GM23248 (cell line): ENCODE data around the gene SYNPO2. TPM values are rescaled to one million over a fixed set of nuclear protein-coding genes. Genes with fewer than 3 reads are reported as not detected.
"Not testable (repeated sequence)": the region's sequence is repeated elsewhere in the genome, so short reads cannot be mapped to it uniquely, and the experiment has no call there.

Experiments used
- DNase-seq: peaks from one replicate; pipeline ENCODE4 v3.0.0-alpha.2; 2015
- H2AFZ ChIP-seq: fragments of 200-600 bp; sonication (generic); 2 replicates; pipeline ENCODE4 v1.6.1; 2016; ENCODE audit warnings: antibody characterized with exemption
- H3F3A ChIP-seq: fragments of 200-600 bp; sonication (generic); 2 replicates; pipeline ENCODE4 v1.6.1; 2016; ENCODE audit warnings: mild to moderate bottlenecking, antibody characterized with exemption, mixed run types; ENCODE audit not compliant: insufficient read depth
- H3K27ac ChIP-seq: fragments of 200-600 bp; sonication (generic); 2 replicates; pipeline ENCODE4 v1.5.1; 2016; ENCODE audit warnings: mild to moderate bottlenecking
- H3K27me3 ChIP-seq: fragments of 200-600 bp; sonication (generic); replicated peaks from 2 replicates; pipeline ENCODE4 v1.6.1; 2016; ENCODE audit warnings: mild to moderate bottlenecking; ENCODE audit not compliant: insufficient read depth
- H3K36me3 ChIP-seq: fragments of 200-600 bp; sonication (generic); 2 replicates; pipeline ENCODE4 v1.6.1; 2016; ENCODE audit warnings: low read depth, mild to moderate bottlenecking
- H3K4me1 ChIP-seq: fragments of 200-600 bp; sonication (generic); 2 replicates; pipeline ENCODE4 v1.6.1; 2016; ENCODE audit warnings: mild to moderate bottlenecking; ENCODE audit not compliant: insufficient read depth
- H3K4me2 ChIP-seq: fragments of 200-600 bp; sonication (generic); one replicate; pipeline ENCODE4 v1.6.1; 2016; ENCODE audit warnings: mild to moderate bottlenecking; ENCODE audit not compliant: unreplicated experiment
- H3K4me3 ChIP-seq: fragments of 200-600 bp; sonication (generic); 2 replicates; pipeline ENCODE4 v1.5.1; 2016; ENCODE audit warnings: mild to moderate bottlenecking
- H3K79me2 ChIP-seq: fragments of 200-600 bp; sonication (generic); 2 replicates; pipeline ENCODE4 v1.6.1; 2016; ENCODE audit warnings: mild to moderate bottlenecking; ENCODE audit not compliant: insufficient read depth
- H3K9ac ChIP-seq: fragments of 200-600 bp; sonication (generic); 2 replicates; pipeline ENCODE4 v1.6.1; 2016; ENCODE audit warnings: mild to moderate bottlenecking
- H3K9me2 ChIP-seq: fragments of 200-600 bp; sonication (generic); 2 replicates; pipeline ENCODE4 v1.6.1; 2016; ENCODE audit warnings: mixed run types, mild to moderate bottlenecking, moderate library complexity; ENCODE audit not compliant: insufficient read depth
- H3K9me3 ChIP-seq: fragments of 200-600 bp; sonication (generic); one replicate; pipeline ENCODE4 v1.6.1; 2017; ENCODE audit warnings: low read depth
- H4K20me1 ChIP-seq: fragments of 200-600 bp; sonication (generic); 2 replicates; pipeline ENCODE4 v1.6.0; 2016; ENCODE audit not compliant: insufficient read depth
- EZH2 ChIP-seq: fragments of 200-600 bp; sonication (generic); IDR thresholded peaks from 2 replicates; pipeline ENCODE4 v1.6.1; 2018; ENCODE audit warnings: antibody characterized with exemption, mild to moderate bottlenecking; ENCODE audit not compliant: insufficient read depth, poor library complexity, severe bottlenecking
- EZH2phosphoT487 ChIP-seq: fragments of 200-600 bp; sonication (generic); IDR thresholded peaks from 2 replicates; pipeline ENCODE4 v1.6.1; 2018; ENCODE audit warnings: antibody characterized with exemption, moderate library complexity, mild to moderate bottlenecking, low read depth; ENCODE audit not compliant: insufficient read depth
- WGBS, 2 experiments: methylation state at CpG; one replicate each; pipeline ENCODE4 v1.1.6; 2015 to 2017; ENCODE audit warnings: low lambda C conversion rate in 2 of 2, low coverage in 1 of 2; ENCODE audit errors: missing lambda C conversion rate in 2 of 2; 5-methylcytosine and 5-hydroxymethylcytosine counted together
- in situ Hi-C: fragments of 300-500 bp; cut with MboI; formaldehyde crosslinking; loops from 2 replicates; pipeline ENCODE4 v1.15.0; 2020
- polyA plus RNA-seq: library from polyadenylated mRNA; unstranded; fragments of >200 nt; fragmentation: Nextera tagmentation; extraction: Ambion mirVana; gene quantifications from 2 replicates; pipeline ENCODE4 v1.2.1, GENCODE V29; 2016
- total RNA-seq: library from RNA; depleted of rRNA; stranded (reverse); fragments of >200 nt; shearing (Covaris generic); gene quantifications from 2 replicates; pipeline ENCODE4 v1.2.3, GENCODE V29; 2014

SYNPO2 gene
- total and polyA plus RNA-seq, 2 experiments from 2014 or later, result 3.1 to 5.0 TPM

DNA sequence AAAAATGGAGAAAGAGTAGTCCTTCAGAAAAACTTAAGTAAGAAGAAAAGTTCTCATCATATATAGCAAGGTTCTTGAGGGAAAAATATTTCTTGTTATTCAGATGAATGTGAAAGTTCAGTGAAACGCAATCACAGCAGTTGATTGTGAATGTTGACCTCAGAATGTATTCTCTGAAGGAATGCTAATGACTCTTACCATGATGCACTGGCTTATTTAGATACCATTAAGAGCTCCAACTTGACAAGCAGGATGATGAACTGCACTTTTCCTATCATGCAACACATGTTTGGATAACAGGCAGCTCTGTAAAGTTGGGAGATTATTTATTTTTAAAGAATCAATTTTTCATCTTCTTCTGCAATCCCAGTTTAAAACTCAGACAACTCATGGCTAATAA is 131.5 kb downstream of the SYNPO2 start:
- no peaks in the 10 kb centered on the region for H3K36me3 ChIP-seq
- H3K4me3 ChIP-seq, result no peak overlapping the region
- H4K20me1 ChIP-seq, result no peaks in the 10 kb centered on the region
- H3K9ac ChIP-seq, result no peak overlapping the region
- H3K27ac ChIP-seq, result no peak overlapping the region
- H3K27me3 ChIP-seq, result no peaks in the 10 kb centered on the region
- no peak overlapping the region for H2AFZ ChIP-seq
- peak; percentile 15 for DNase-seq
- in situ Hi-C loops, result no loop called here
- no peak overlapping the region for H3K4me2 ChIP-seq
- peaks cover 29% of the 10 kb centered on the region for H3F3A ChIP-seq
- no peaks in the 10 kb centered on the region for H3K9me3 ChIP-seq
- peaks cover 34% of the 10 kb centered on the region for H3K4me1 ChIP-seq
- no peaks in the 10 kb centered on the region for H3K79me2 ChIP-seq
- no peak for TF ChIP-seq EZH2phosphoT487
- no peak for TF ChIP-seq EZH2
- 87 to 100% methylated on average over 1 of the region's 1 CpG for WGBS, 2 experiments
- H3K9me2 ChIP-seq, result no peaks in the 10 kb centered on the region

DNA sequence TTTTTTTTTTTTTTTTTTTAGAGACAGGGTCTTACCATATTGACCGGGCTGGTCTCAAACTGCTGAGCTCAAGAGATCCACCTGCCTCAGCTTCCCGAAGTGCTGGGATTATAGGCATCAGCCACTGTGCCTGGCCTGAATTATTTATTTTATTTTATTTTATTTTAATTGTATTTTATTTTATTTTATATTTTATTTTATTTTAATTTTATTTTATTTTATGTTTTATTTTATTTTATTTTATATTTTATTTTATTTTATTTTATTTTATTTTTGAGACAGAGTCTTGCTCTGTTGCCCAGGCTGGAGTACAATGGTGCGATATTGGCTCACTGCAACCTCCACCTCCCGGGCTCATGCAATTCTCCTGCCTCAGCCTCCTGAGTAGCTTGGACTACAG is 133.9 kb downstream of the SYNPO2 start:
- H3K79me2 ChIP-seq, result not testable (repeated sequence)
- WGBS, 2 experiments, result 74 to 76% methylated on average over 4 of the region's 4 CpGs

DNA sequence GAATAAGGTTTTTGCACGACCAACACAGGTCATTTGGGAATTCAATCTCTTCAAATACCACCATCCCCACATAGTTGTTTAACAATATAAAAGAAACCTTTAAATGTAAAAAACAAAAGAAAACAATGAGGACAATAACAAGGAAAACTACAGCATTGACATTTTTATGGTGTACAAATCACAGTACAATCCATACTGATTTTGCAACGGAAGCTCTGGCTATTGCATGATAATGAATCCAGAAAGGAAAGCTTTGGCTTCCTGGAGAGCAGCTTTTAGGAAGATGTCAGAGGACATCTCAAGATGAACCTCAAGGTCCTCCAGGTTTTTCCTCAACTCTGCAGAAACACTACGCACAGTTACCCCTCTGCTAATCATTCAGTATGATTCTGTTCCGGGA is 135.4 kb downstream of the SYNPO2 start:
- no peaks in the 10 kb centered on the region for H3K27me3 ChIP-seq
- H3K4me3 ChIP-seq, result no peak overlapping the region
- in situ Hi-C loops, result no loop called here
- no peaks in the 10 kb centered on the region for H3K9me3 ChIP-seq
- H3K4me2 ChIP-seq, result no peak overlapping the region
- TF ChIP-seq EZH2 (no peak), EZH2phosphoT487 (no peak)
- no peak overlapping the region for H3K9ac ChIP-seq
- H4K20me1 ChIP-seq, result no peaks in the 10 kb centered on the region
- no peaks in the 10 kb centered on the region for H3K36me3 ChIP-seq
- H3K4me1 ChIP-seq, result peaks cover 48% of the 10 kb centered on the region
- no peak overlapping the region for H3K27ac ChIP-seq
- DNase-seq, result no peak
- H3K79me2 ChIP-seq, result no peaks in the 10 kb centered on the region
- H3K9me2 ChIP-seq, result no peaks in the 10 kb centered on the region
- H2AFZ ChIP-seq, result no peak overlapping the region
- peaks cover 30% of the 10 kb centered on the region for H3F3A ChIP-seq
- 86 to 87% methylated on average over 4 of the region's 4 CpGs for WGBS, 2 experiments

More for the DNA sequence above, 133.9 kb downstream of the SYNPO2 start:
- H3K9me2 ChIP-seq, DNase-seq, H3K4me3 ChIP-seq, H3K36me3 ChIP-seq, H3K9ac ChIP-seq, H3K27ac ChIP-seq, in situ Hi-C loops, H3K9me3 ChIP-seq, H3K27me3 ChIP-seq, H3K4me2 ChIP-seq, H2AFZ ChIP-seq, H4K20me1 ChIP-seq: not testable (repeated sequence)
- peaks cover 36% of the 10 kb centered on the region for H3K4me1 ChIP-seq
- H3F3A ChIP-seq, result peaks cover 29% of the 10 kb centered on the region

DNA sequence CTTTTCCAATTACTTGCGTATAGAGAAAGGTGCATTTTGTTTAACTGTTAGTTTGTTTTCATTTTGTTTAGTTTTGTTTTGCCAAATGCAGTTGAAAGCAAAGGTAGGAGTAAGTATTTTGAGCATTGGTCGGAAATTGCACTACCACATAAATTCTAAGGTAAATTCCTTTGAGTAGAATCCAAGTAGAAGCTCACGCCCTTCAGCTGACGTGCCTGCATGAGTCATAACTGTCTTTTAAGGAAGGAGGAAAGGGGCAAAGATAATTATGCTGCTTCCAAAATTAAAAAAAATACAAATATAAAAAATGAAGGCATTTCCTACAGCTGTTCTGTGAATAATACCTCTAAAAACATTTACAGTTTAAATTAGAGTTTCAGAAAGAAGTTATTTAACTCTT is 136.8 kb downstream of the SYNPO2 start:
- peak overlapping the region; percentile 76 for H3K9ac ChIP-seq

More for the DNA sequence above, 136.8 kb downstream of the SYNPO2 start:
- no peaks in the 10 kb centered on the region for H4K20me1 ChIP-seq
- H3K9me2 ChIP-seq, result no peaks in the 10 kb centered on the region
- no peaks in the 10 kb centered on the region for H3K79me2 ChIP-seq
- no peaks in the 10 kb centered on the region for H3K36me3 ChIP-seq
- peak; percentile 84 for DNase-seq
- no peaks in the 10 kb centered on the region for H3K27me3 ChIP-seq
- H3K9me3 ChIP-seq, result no peaks in the 10 kb centered on the region
- H2AFZ ChIP-seq, result peak overlapping the region; percentile 70
- H3F3A ChIP-seq, result peaks cover 30% of the 10 kb centered on the region
- H3K4me1 ChIP-seq, result peaks cover 47% of the 10 kb centered on the region
- TF ChIP-seq EZH2 (no peak), EZH2phosphoT487 (no peak)
- WGBS, 2 experiments, result 24 to 25% methylated on average over 4 of the region's 4 CpGs
- H3K4me3 ChIP-seq, result peak overlapping the region; percentile 69
- H3K27ac ChIP-seq, result peak overlapping the region; percentile 96
- peak overlapping the region; percentile 78 for H3K4me2 ChIP-seq
- in situ Hi-C loops, result loop anchor here (25.0 kb wide), 1 partner anchor 88 kb away; no protein-coding TSS in a partner anchor
